HFFc6 (cell line): Measurements from ENCODE around the gene CCDC116. TPM values are rescaled to one million over a fixed set of nuclear protein-coding genes. Genes with fewer than 3 reads are reported as not detected.
"Not testable (repeated sequence)": the region's sequence is repeated elsewhere in the genome, so short reads cannot be mapped to it uniquely, and the experiment has no call there.

ENCODE experiments used
- DNase-seq: peaks from one replicate; pipeline ENCODE4 v3.0.0-alpha.2; 2018
- H3K27ac Mint-ChIP-seq: 2 replicates; pipeline ENCODE4 v1.8.0; 2020; ENCODE audit warnings: mild to moderate bottlenecking, mixed read lengths
- H3K27me3 Mint-ChIP-seq: 2 replicates; pipeline ENCODE4 v1.8.0; 2021; ENCODE audit warnings: mild to moderate bottlenecking, moderate library complexity, mixed read lengths; ENCODE audit not compliant: insufficient read depth
- H3K36me3 Mint-ChIP-seq: 2 replicates; pipeline ENCODE4 v1.8.0; 2021; ENCODE audit warnings: low read depth, mixed read lengths
- H3K4me1 Mint-ChIP-seq: 2 replicates; pipeline ENCODE4 v1.8.0; 2020; ENCODE audit warnings: low read depth, mixed read lengths
- H3K4me3 Mint-ChIP-seq: 2 replicates; pipeline ENCODE4 v1.8.0; 2020; ENCODE audit warnings: mild to moderate bottlenecking, moderate library complexity, mixed read lengths
- H3K9me3 Mint-ChIP-seq: 2 replicates; pipeline ENCODE4 v1.8.0; 2020; ENCODE audit warnings: mild to moderate bottlenecking, mixed read lengths
- CTCF ChIP-seq: fragments of 200-600 bp; sonication (generic); IDR thresholded peaks from 2 replicates; pipeline ENCODE4 v1.5.0; 2021; ENCODE audit warnings: antibody characterized with exemption, mild to moderate bottlenecking
- total RNA-seq, 6 experiments: library from RNA; stranded (reverse); fragmentation: NEBNext Ultra II Directional; extraction: Animal tissue kit (Norgen Biotek cat#: 25700); gene quantifications; 2 replicates in 1 of 6; 3 replicates in 5 of 6; pipeline ENCODE4 v1.2.3, GENCODE V29; 2021

Gene CCDC116
- total RNA-seq, 6 experiments from 2014 or later = 0.16 to 0.33 (median 0.23) TPM

GRCh38 chr22:21634081-21634480 is 1.5 kb downstream of the CCDC116 start:
- no peaks in the 10 kb centered on the region for H3K36me3 Mint-ChIP-seq
- H3K4me3 Mint-ChIP-seq = no peak overlapping the region
- H3K9me3 Mint-ChIP-seq = no peaks in the 10 kb centered on the region
- no peak for TF ChIP-seq CTCF
- no peak for DNase-seq
- no peaks in the 10 kb centered on the region for H3K4me1 Mint-ChIP-seq
- H3K27ac Mint-ChIP-seq = no peak overlapping the region
- peaks cover 1% of the 10 kb centered on the region; the same call in 1 of the 2 replicates for H3K27me3 Mint-ChIP-seq

DNA sequence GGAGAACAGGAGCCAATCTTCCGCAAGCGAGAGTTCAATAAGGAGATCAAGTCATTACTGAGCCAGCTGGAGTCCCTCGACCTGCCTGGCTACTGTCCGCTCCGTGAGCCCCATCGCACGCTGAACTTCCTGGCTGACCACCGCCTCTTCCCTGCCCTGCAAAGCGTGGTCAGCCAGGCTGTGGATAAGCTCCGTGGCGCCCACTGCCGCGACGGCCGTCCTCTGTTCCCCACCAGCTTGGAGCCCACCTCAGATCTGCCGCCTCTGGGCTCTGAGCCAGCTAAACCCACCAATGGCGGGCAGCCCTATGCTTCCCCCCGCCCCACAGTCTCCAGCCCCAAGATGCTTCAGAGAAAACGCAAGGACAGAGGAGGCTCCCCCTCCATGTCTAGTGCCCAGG is 2.3 kb downstream of the CCDC116 start:
- Mint-ChIP-seq H3K4me1 (no peaks in the 10 kb centered on the region), H3K9me3 (no peaks in the 10 kb centered on the region), H3K27ac (no peak overlapping the region), H3K27me3 (peaks cover 1% of the 10 kb centered on the region; the same call in 1 of the 2 replicates), H3K4me3 (no peak overlapping the region), H3K36me3 (no peaks in the 10 kb centered on the region)
- no peak for DNase-seq
- TF ChIP-seq CTCF = no peak

DNA sequence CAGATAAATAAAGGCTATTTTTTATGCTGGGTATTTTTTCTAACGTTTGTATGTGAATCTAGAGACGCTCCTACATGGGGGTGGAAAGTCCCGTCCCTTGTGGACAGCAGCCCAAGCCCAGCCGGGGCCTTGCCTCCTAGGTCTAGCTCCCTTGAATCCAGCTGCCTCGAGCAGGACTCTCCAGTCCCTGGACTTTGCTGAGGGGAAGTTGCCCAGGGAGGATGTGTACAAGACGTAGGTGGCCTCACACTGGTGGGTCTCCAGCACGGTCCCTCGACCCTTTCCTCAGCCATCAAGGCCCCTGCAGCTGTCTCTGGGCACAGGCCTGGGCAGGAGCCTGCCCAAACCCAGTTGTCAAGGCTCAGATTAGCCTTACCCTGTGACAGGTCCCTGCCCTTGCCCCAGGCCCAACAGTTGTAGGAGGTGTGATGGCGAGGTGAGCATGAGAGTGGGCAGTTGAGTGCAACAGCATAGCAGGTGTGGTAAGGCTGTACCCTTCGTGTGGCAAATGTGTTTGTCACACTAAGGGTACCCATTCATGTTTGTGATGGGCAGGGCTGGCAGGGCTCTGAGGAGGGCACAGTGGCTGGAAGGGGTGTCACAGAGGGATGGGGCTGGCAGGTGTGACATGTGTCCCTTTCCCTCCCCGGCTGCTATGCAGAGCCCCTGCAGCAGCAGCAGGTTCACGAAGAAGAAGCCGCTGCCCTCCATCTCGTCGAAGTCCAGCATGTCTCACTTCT is 3.4 kb downstream of the CCDC116 start:
- no peaks in the 10 kb centered on the region for H3K36me3 Mint-ChIP-seq
- no peak for DNase-seq
- H3K4me1 Mint-ChIP-seq = peaks cover 4% of the 10 kb centered on the region
- no peak overlapping the region for H3K27ac Mint-ChIP-seq
- H3K9me3 Mint-ChIP-seq = no peaks in the 10 kb centered on the region
- TF ChIP-seq CTCF = no peak
- H3K4me3 Mint-ChIP-seq = no peak overlapping the region
- peaks cover 1% of the 10 kb centered on the region; the same call in 1 of the 2 replicates for H3K27me3 Mint-ChIP-seq

- H3K36me3 Mint-ChIP-seq = no peaks in the 10 kb centered on the region
Measured at GRCh38 chr22:21636629-21637218, 4.2 kb downstream of the CCDC116 start.

DNA sequence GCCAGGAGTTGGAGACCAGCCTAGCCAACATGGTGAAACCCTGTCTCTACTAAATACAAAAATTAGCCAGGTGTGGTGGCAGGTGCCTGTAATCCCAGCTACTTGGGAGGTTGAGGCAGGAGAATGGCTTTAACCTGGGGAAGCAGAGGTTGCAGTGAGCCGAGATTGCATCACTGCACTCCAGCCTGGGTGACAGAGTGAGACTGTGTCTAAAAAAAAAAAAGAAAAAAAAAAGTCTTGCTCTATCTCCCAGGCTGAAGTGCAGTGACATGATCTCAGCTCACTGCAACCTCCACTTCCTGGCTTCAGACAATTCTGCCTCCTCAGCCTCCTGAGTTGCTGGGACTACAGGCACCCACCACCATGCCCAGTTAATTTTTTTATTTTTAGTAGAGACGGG is 4.9 kb downstream of the CCDC116 start:
- H3K9me3 Mint-ChIP-seq, H3K27ac Mint-ChIP-seq, H3K36me3 Mint-ChIP-seq, H3K4me1 Mint-ChIP-seq, H3K27me3 Mint-ChIP-seq, DNase-seq, H3K4me3 Mint-ChIP-seq: not testable (repeated sequence)

More at GRCh38 chr22:21636629-21637218, 4.2 kb downstream of the CCDC116 start:
- no peak overlapping the region for H3K27ac Mint-ChIP-seq
- H3K9me3 Mint-ChIP-seq = no peaks in the 10 kb centered on the region
- no peak overlapping the region for H3K4me3 Mint-ChIP-seq
- no peak for DNase-seq
- TF ChIP-seq CTCF = no peak
- H3K27me3 Mint-ChIP-seq = peaks cover 1% of the 10 kb centered on the region; the same call in 1 of the 2 replicates
- H3K4me1 Mint-ChIP-seq = peaks cover 10% of the 10 kb centered on the region

GRCh38 chr22:21639359-21639758 is 6.8 kb downstream of the CCDC116 start:
- Mint-ChIP-seq H3K27me3 (no peaks in the 10 kb centered on the region), H3K9me3 (no peaks in the 10 kb centered on the region), H3K27ac (no peak overlapping the region), H3K4me3 (no peak overlapping the region), H3K4me1 (peaks cover 22% of the 10 kb centered on the region), H3K36me3 (no peaks in the 10 kb centered on the region)
- DNase-seq = no peak
- TF ChIP-seq CTCF = no peak
